ENCODE results near the gene BRPF3. TPM values are rescaled to one million over a fixed set of nuclear protein-coding genes. Genes with fewer than 3 reads are reported as not detected.
A peak's percentile ranks its signal among the peaks of the same experiment; 100 is the strongest.

BRPF3 gene
- total and polyA plus RNA-seq, 2 experiments from 2014 or later = 15.9 to 17.3 TPM

DNA sequence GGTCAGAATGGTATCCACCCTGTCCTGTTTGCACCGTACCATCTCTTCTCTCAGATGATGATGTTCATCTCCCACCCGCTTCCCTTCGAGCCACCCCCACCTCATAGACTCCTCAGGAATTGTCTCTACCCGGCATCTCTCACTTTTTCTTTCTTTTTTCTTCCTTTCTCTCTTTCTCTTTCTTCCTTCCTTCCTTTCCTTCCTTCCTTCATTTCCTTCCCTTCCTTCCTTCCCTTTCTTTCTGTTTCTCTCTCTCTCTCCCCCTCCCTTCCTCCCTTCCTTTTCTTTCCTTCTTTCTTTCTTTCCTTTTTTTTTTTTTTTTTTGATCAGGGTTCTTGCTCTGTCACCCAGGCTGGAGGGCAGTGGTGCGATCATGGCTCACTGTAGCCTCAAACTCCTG lies 45.6 kb downstream of the BRPF3 start:
- Histone ChIP-seq H3K27me3 (no peaks in the 10 kb centered on the region), H3K9me3 (ENCODE audit: low read depth) (no peaks in the 10 kb centered on the region), H3K4me1 (ENCODE audit: low read depth) (peaks cover 10% of the 10 kb centered on the region), H3K4me3 (no peak overlapping the region), H3K27ac (no peak overlapping the region), H3K36me3 (no peaks in the 10 kb centered on the region)
- TF ChIP-seq, protein P1, sequence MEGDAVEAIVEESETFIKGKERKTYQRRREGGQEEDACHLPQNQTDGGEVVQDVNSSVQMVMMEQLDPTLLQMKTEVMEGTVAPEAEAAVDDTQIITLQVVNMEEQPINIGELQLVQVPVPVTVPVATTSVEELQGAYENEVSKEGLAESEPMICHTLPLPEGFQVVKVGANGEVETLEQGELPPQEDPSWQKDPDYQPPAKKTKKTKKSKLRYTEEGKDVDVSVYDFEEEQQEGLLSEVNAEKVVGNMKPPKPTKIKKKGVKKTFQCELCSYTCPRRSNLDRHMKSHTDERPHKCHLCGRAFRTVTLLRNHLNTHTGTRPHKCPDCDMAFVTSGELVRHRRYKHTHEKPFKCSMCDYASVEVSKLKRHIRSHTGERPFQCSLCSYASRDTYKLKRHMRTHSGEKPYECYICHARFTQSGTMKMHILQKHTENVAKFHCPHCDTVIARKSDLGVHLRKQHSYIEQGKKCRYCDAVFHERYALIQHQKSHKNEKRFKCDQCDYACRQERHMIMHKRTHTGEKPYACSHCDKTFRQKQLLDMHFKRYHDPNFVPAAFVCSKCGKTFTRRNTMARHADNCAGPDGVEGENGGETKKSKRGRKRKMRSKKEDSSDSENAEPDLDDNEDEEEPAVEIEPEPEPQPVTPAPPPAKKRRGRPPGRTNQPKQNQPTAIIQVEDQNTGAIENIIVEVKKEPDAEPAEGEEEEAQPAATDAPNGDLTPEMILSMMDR (IDR thresholded peaks at IDR 0.05; ENCODE audit: low read depth, low read length) = no peak
- no peak for DNase-seq (ENCODE audit: low read depth in 1 of 2, low spot score in 1 of 2)

DNA sequence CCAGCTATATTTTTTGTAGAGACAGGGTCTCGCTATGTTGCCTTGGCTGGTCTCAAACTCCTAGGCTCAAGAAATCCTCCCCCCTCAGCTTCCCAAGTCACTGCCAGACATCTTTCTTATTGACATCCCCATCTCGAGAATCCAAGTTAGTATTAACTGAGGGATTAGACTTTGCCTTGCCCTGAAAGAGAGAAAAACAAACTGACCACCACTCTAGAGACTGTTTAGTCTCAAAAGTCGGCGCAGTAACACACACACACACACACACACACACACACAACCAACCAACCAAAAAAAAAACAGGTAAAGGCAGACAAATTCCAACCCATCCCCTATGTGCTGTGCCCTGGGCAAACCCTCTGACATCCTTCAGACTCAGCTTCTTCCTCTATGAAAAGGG lies 46.1 kb downstream of the BRPF3 start:
- H3K4me1 ChIP-seq (ENCODE audit: low read depth) = peaks cover 10% of the 10 kb centered on the region
- no peaks in the 10 kb centered on the region for H3K9me3 ChIP-seq (ENCODE audit: low read depth)
- H3K4me3 ChIP-seq = no peak overlapping the region
- H3K27ac ChIP-seq = no peak overlapping the region
- no peaks in the 10 kb centered on the region for H3K27me3 ChIP-seq
- DNase-seq (ENCODE audit: low read depth in 1 of 2, low spot score in 1 of 2) = no peak
- no peaks in the 10 kb centered on the region for H3K36me3 ChIP-seq
- TF ChIP-seq, protein P1 (IDR thresholded peaks at IDR 0.05; ENCODE audit: low read depth, low read length) = no peak

DNA sequence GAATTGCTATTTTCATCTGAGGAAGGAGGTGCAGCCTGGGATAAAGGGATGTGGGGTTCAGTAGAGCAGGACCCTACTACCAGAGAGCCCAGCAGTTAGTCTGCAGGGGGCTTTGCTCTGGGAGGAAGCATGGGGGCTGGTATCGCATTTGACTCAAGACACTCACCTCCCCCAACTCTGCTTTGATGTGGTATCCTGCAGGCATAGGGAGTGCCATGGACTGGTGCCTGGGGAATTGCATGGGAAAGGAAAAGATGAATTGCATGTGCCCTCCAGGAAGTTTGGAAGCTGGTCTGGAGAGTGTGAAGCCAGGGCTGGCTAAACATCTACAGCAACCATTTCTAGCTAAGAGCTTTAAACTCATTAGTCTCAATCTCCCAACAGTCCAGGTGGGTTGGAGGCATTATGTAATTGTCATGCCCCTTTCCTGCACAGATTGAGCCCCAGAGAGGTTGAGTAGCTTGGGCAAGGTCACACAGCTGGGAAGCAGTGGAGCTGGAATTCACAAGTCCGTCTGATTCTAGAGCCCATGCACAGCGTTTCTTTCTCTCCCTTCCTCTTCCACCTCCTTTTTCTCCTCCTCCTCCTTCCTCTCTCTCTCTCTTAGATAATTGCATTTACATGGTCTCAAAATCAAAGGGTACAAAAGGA lies 47.1 kb downstream of the BRPF3 start:
- H3K4me3 ChIP-seq = no peak overlapping the region
- no peaks in the 10 kb centered on the region for H3K9me3 ChIP-seq (ENCODE audit: low read depth)
- DNase-seq (ENCODE audit: low read depth in 1 of 2, low spot score in 1 of 2) = no peak
- peaks cover 10% of the 10 kb centered on the region for H3K4me1 ChIP-seq (ENCODE audit: low read depth)
- no peaks in the 10 kb centered on the region for H3K27me3 ChIP-seq
- TF ChIP-seq, protein P1 (IDR thresholded peaks at IDR 0.05; ENCODE audit: low read depth, low read length) = no peak
- H3K36me3 ChIP-seq = no peaks in the 10 kb centered on the region
- no peak overlapping the region for H3K27ac ChIP-seq

DNA sequence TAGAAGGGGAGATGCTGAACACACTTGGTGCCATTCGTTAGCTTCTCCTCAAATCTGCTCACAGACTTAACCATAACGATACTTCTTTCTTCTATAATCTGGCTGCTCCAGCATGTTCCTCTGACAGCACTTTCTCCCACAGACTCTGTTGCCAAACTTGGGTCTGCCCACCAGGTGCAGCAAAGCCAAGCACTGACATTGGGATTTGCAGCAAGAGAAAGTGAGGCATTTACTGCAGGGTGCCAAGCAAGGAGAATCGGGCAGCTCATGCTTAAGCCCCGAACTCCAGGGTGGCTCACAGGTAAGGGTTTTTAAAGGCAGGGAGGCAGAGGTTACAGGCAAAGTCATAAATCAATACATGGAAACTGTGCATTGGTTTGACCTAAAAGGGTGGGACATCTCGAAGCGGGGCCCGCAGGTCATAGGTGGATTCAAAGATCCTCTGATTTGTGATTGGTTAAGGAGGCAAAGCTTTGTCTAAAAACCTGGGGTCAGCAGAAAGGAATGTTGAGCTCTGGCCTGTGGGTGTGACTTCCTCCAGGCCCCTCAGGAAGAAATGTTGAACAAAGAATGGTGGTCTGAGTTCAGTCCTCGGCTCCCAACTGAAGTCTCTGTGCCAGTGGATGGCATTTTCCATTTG lies 48.2 kb downstream of the BRPF3 start:
- Histone ChIP-seq H3K4me3 (no peak overlapping the region), H3K4me1 (ENCODE audit: low read depth) (peaks cover 6% of the 10 kb centered on the region), H3K27me3 (no peaks in the 10 kb centered on the region), H3K36me3 (no peaks in the 10 kb centered on the region), H3K9me3 (ENCODE audit: low read depth) (no peaks in the 10 kb centered on the region), H3K27ac (no peak overlapping the region)
- TF ChIP-seq, protein P1 (IDR thresholded peaks at IDR 0.05; ENCODE audit: low read depth, low read length) = no peak
- DNase-seq (ENCODE audit: low read depth in 1 of 2, low spot score in 1 of 2) = no peak

DNA sequence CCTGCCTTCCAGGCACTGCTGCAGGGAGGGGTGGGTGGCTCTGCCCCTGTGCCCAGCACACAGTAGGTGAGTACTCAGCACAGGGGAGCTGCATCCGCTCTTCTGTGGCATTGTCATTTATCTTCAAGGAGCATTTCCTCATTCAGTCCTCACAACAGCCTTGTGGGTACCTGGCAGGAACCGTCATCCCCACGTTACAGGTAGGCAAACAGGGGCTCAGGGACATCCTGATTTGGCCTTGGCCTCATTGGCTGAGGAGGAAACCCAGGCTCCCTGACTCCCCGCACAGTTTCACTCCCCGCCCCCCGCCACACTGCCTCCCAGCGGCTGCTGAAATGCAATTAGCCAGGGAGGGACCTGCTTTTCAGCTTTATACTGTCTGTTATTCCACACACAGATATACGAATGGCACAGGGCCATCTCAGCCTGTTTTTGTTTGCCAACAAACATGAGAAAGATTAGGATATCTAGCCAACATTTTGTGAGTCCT lies 49.1 kb downstream of the BRPF3 start:
- Histone ChIP-seq H3K27me3 (no peaks in the 10 kb centered on the region), H3K36me3 (no peaks in the 10 kb centered on the region), H3K4me1 (ENCODE audit: low read depth) (no peaks in the 10 kb centered on the region), H3K4me3 (no peak overlapping the region), H3K9me3 (ENCODE audit: low read depth) (no peaks in the 10 kb centered on the region), H3K27ac (no peak overlapping the region)
- no peak for DNase-seq (ENCODE audit: low read depth in 1 of 2, low spot score in 1 of 2)
- TF ChIP-seq, protein P1 (IDR thresholded peaks at IDR 0.05; ENCODE audit: low read depth, low read length) = peak; percentile 24
